Fibroblast of skin of right quadriceps (primary cell): ENCODE data around the gene OTOF.

Source experiments
- DNase-seq: peaks from one replicate; pipeline ENCODE4 v3.0.0-alpha.2; 2013

OTOF gene

DNA sequence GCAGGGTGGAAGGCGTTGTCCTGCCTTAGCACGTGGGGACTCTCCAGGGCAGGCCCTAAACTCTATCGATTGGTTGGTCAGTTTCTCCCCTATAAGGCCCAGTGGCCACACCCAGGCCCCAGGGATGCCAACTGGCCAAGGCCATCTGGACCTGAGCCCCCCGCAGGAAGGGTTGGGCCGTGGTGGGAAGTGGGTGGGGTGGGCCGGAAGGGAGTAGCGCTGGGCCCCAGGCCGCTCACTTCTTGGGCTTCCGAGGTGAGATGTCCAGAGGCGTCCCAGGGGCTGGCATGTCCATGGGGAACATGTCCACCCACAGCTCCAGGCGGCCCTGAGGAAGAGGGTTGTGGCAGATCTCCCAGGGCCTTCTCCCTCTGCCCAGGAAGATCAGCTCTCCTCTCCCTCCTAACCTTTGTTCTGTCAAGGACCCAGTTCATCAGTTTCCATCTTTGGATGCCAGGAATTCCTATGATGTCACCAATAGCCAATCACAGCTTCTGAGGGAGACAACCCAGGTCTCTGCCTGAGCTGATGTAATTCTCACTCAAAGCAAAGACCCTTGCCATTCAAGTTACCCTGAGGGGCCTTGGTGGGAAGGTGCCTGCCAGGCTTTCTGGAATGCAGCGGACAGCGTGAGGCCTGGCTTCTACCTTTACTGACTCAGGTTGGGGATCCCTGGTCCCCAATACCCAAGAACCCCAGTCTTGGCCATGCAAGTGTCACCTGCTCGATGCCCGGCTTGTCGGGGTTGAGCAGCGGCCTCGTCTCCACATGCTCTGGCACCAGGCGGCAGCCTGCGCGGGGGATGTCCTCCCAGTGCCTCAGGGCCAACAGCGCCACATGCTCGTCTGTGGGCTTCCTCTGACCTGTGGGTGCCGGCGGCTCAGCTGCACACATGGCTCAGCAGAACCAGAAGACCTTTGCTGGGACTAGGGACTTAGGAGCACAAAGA is 14.4 kb downstream of the OTOF start:
- DNase-seq = no peak

DNA sequence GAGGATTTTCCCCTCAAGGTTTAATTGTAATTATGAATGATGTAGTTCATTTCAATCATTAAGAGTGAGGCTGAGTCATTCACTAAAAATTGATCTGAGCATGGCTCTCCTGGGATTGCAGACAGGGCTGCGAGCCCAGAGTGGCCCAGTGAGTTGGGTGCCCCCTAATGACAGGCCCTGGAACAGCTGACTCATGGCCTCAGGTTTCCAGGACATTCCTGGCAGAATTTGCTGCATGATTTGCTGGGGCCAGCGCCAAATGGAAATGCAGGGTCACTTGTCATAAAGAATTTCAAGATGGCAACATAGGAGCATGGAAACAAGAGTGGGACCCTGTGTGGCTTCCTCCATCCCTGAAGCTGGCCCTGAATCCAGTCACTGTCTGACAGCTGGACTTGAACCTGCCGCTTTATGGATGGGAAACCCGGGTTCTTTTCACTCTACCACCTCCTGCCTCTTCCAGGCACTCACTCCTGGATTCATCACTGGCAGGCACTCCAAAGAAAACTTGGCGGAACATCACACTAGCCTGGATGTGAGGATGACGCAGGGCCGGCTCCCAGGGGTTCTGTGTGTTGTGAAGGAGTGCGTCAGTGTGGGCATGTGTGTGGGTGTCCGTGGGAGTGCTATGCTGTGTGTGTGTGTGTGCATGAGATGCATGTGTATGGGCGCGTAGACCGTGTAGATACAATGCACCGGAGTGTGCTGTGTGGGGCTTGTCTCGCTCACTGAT is 15.2 kb downstream of the OTOF start:
- DNase-seq = peak; percentile 69

DNA sequence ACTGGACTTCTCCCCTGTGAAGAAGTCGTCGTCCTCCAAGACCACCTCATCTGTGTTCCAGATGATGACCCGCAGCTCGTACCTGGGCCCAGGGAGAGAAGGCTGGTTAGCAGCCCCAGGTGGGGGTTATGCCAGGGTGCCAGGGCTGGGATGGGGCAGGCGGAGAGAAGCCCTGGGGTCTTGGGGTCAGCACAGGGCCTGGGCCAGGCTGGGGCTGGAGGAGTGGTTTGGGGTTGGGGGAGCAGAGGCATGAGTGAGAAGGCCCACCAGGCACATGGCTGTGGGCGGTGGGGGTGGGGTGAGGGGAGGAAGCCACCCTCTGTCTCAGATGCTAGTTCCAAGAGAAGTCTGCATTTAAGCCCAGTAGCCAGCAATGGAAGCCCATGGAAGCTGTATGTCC is 15.8 kb downstream of the OTOF start:
- DNase-seq = no peak

DNA sequence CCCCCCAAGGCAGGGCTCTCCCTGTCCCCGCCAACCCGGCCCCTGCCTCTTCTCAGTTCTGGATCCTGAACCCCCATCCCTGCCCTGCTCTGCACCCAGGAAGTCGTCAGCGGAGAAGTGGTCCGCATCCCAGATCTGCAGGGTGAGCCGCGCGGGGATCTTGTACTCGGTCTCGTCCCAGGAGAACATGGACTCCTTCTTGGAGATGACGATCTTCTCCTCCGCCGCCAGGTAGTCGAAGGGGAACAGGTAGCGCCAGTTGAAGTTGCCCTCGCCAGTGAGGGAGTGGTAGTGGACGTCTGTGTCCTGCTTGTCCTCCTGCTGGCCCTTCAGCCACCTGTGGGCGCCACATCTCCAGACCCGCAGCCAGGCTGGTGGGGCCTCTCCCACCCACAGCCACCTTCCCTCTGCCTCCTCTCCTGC is 16.3 kb downstream of the OTOF start:
- no peak for DNase-seq

DNA sequence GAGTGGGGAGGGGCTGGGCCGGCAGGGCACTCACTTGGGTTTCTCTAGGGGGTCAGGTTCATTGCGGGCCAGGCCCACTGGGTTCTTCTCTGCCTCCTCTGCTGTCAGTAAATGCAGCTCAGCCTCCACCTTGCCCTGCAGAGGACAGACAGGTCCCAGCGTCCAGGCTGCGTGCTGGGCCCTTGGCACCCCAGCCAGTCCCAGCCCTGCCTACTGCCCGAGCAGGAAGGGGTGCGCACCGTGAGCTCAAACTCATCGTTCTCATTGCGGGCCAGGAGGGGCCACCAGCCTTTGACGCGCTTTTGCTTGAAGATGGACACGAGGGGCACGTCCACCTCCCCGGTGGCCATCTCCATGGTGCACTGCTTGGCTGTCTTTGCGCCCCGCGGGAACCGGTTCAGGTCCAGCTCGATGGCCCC is 17.3 kb downstream of the OTOF start:
- no peak for DNase-seq

DNA sequence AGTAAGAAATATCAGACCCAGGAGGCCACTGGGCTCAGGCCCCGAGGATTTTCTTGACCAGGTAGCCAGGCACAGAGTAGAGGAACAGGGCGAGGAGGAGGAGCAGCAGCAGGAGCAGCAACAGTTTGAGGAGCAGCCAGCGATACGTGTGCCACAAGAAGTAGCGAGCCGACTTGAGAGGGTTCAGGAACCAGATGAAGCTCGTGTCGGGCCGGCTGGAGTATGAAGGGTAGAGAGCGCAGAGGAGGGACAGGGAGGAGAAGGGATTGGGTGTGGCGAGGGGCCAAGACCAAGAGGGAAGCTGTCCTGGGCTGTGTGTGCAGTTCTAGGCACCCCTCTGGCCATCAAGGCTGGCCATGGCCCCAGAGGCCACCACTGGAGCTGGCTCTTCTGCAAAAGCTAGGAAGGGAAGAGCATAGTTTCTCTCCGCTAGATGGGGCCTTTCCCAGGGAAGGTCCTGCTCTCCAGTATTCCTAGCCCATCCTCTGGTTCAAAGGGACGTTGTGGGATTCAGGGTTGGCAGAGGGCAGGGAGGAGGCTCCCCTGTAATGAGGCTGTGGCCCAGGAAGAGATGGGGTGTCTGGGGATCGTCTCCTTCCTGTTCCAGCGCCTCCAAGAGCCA is 17.8 kb downstream of the OTOF start:
- DNase-seq = no peak

DNA sequence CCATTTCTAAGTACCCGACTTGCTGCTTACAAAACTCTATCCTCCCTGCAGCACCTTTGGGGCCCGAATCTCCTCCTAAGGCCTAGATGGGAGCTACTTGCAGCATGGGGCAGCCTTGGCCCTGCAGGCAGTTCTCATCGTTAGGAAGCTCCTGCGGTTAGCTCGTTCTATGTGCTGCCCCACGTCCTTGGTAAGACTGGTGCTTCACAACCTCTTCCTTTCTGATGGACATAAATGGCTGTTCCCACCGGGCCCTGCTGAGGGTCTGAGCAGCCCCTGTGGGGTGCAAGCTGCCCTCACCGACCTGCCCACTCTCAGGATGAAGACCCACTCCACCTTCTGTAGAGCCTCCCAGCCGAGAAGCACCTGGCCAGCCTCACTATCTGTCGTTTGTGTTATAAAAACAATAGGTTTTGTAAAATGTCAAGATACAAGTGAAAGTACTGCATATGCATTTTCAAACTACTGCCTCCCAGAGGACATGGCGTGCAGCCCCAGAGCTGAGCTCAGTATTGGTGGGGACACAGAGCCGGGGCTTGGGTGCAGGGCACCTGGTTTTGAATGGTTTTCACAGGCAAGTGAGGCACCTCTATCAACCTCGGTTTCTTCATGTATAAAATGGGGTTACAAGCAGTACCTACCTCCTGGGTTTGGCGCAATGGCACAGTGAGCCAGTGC is 19.4 kb downstream of the OTOF start:
- no peak for DNase-seq

DNA sequence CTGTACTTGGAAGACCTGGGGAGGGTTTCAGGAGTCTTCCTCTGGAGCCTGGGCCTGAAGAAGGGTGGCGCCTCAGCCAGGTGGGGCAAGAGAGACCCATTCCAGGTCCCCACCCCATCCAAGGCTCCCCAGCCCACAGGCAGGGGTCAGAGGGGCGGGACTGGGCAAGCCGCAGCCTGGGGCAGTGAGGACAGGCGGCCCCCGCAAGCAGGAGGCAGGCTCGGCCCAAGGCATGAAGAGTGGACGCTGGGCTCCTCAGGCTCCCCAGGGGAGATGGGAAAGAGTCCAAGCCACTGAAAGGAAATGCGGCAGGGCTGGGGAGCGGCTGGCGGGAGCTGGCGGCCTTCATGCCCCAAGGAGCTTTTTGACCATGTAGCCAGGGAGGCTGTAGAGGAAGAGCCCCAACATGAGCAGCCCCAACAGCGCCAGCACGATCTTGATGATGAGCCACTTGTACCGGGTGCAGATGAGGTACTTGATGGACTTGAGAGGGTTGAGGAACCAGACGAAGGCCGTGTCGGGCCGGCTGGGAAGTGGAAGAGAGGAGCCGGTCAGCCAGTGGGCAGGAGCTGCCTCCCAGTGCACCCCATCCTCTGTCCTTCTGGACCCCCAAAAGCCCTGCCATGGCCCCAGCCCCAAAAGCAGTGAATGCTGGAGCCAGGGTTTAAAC is 20.1 kb downstream of the OTOF start:
- DNase-seq = no peak

DNA sequence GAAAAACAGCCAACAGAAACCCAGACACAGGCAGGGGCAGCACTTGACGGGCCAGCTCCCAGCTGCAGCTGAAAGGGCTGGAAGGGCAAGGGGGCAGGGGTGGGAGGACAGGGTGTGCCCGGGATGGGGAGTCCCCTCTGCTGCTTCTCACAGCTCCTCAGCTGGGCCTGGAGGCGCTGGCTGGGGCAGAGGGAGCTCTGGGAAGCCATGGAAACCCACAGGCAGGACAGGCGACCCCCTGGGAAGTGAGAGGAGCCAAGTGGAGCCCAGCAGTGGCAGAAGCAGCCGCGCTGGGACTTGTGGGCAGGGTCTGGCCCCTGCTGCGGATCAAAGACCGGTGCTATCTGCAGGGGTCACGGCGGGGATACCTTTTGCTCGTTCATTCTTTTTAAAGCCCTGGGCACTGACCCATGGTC is 20.7 kb downstream of the OTOF start:
- DNase-seq = no peak

DNA sequence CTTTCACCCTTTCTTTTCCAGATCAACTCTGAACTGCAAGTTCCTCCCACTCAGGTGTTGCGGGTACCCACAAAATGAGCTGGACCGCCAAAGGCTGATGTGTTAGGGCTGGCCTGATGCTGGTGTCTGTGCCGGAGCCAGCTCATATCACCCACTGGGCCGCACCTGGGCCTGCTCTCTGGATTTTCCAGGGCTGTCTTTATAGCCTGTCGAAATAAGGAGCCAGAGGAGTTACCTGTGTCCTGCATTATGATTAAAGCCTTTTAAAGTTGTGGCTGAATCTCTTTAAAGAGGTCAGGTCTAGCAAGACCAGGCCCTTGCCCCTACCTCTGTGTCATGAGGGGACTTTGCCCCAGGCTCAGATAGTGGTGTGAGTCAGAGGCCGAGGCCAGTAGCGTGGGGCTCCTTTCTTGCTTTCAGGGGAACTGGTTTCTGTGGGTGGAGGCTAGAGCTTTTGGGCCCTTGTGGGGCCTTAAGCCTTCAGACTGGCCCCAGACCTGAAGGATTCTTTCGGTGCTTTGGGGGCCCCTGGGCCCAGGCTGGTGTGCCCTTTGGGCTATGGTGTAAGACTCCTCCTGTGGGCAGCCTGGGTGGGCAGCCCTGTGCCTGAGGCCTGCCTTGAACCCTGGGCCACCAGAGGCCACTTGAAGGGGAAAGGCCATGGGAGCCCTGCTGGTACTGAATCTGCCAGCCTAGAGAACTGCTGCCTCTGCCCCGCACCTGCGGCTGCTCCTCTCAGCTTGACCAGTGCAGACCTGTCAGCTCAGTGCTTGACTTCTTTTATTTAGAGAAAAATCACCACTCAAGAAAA is 21.3 kb downstream of the OTOF start:
- no peak for DNase-seq

DNA sequence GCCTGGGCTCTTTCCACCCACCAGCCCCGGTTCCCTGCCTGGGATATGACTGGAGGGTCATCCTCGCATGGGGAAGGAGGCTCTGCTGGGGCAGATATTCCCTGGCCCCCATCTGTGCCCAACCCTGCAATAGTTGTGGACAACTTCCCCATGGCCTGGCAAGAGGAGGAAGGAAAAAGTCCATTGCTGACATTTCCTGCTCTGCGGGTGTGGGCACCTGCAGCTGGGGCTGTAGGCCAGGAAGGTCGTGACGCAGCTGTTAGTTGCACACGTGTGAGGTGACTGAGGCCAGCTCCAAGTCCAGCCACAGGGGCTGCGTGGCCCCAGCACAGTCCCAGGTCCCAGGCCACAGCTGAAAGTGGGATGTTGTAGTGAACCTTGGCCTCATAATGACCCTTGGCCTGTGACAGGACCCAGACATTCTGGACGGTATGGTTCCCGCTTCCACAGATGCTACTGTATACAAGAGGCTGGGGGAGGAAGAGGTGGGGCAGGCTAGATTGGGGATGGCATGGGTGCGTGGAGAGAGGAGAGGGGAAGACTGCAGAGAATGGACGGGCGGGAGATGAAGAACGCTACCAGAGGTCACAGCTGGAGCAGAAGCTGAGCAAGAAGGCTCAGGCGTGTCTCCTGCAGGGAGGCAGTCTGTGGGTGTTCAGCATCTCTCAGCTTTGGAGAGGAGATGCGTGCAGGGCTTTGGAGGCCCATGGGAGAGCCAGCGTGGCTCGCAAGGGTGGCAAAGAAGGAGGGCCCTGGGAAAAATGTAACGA is 22.1 kb downstream of the OTOF start:
- DNase-seq = no peak

DNA sequence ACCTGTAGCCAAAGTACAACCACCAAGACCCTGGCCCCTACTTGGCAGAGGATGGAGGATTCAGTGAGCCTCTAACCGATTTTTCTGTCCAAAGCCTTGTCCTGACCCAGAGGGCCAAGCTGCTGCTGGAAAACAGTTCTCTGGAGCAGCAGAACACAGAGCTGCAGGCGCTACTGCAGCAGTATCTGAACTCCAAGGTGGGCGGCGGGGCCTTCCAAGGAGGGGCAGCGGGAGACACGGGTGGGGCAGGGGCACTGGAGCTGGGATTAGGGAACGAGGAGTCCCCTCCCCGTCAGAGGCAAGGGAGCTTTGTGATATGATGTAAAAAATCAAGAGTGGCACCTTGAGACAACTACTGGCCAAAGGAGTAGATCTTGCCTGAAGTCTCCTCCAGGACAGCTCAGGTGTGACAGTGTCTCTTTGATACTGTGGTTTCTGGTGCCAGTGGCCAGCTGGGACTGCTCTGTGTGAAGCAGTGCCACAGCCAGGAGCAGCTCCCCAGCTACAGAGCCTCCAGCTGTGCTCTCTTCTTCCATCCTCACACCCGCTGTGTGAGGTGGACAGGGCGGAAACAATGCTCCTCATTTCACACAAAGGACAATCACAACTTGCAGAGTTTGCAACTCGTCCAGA is 22.8 kb downstream of the OTOF start:
- DNase-seq = no peak

DNA sequence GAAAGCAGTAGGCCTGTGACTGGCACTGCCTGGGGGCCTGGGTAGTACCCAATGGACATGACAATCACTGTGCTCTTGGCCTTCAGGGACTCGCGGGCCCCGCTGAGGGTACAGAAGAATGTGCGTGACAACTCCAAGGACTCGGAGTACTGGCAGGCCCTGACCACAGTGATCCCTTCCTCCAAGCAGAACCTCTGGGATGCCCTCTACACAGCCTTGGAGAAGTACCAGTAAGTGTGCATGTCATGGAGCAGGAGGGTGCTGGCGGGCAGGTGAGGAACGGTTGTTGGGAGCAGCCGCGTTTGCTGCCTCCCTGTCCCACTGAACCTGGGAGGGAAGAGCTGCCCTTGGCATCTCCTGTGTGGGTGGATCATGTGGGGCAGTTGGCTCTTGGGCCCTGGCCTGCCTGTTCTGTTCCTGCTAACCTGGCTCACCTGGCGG is 23.3 kb downstream of the OTOF start:
- no peak for DNase-seq

DNA sequence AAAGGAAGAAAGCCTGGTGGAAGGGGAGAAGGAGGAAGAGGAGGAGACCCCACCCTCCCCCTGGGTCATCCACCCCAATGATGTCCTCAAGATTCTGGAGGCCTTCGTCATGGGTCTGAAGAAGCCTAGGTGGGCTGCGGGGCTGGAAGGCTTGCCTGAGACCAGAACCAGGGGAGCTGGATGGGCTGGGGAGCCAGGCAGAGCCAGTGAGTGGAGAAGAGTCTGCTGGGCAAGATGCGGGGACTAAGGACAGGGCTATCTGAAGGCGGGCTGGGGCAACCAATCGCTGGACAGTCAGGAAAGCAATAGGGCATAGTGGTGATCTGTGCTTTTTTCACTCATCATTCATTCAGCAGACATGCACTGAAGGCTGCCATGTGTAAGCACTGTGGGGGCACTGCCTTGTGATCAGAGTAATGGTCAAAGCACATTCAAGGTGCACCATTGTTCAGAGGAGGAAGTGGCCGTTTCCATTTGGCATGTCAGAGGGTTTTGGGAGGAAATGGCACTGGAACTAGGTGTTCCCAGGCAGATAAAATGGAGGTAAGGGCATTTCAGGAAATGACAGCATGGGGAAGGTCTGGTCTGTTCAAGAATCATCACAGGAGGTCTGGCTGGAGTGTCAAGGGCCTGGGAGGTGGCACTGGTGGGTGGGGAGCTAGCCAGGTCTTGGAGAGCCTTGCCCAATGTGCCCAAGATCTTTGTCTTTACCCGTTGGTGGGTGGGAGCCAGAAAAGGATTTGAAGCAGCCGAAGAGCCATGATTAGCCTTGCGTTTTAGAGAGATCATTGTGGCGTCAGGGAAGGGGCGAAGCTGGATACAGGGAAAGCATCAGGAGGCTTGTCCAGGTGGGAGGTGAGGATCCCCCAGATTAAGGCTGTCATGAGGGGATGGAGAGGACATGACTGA is 24.2 kb downstream of the OTOF start:
- DNase-seq = no peak

DNA sequence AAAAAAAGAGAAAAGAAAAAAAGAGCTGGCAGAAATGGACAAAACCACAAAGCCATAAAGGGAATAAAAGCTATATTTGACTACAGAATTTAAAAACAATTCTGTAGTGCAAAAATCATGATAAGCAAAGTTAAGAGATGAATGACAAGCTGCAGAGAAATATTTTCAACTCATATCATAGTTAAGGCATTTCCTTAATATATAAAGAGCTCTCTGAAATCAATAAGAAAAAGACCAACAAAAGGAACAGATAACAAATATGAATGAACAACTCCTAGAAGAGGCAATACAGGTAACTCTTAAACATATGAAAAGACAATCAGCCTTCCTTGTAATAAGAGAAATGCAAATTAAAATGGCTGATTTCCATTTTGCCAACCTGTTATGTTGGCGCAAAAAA is 26.2 kb downstream of the OTOF start:
- no peak for DNase-seq

DNA sequence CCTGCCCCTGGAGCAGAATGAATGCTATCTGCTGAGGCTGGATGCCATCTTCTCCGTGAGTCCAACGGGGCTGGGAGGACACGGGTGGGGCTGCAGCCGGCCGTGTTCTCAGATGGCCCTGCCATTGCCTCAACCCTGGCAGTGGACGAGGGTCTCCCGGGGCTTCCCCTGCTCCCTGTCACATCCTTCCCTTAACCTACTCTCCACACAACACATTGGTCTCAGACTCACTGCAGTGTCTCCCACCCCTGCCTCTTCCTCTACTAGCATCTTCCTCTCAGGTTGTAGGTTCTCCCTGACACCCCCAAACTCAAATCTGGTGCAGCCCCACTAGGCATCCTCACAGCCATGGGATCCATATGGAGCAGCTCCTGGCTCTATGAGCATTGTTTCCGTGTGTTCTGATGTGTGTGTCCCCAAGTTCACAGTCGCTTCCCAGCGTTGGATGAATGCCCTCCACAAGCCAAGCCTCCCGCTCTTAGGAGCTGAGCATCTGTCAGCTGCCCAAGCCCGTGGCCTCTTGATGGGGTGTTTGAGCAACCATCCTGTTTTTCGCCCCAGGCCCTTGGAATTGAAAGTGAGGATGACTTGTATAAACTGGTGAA is 27.8 kb downstream of the OTOF start:
- DNase-seq = no peak

DNA sequence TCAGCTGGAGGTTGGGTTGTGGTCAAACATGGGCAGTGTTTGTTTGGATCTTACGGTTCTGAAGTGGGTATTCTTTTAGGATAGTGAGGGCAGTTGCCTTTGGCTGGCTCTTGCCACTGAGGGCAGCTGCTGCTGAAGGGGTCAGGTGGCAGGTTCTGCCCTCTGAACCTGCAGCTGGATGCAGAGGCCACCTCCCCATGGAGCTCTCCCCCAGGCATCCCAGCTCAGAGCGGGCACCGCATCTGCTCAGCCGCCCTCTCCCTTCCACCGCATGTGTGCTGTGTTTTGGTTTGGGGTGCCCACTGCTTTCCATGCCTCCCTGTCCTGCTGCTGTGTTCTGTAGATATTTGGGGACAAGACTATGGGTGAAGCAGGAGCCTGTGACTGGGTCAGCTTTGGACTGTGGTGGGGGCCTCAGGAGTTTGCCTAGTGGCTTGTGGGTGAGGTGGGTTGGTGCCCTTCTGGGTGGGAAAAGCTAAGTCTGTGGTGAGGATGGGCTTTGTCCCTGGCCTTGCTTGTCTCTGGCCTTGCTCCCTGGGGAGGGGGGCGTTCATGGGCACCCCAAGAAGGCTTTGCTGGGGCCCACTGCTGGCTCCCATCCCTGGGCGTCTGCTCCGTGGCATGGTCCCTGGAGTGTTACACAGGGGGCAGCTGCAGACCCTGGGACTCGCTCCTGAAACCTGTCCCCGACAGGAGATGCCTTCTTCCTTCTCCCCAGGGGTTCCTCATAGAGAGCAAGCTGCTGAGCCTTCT is 28.5 kb downstream of the OTOF start:
- DNase-seq = no peak

DNA sequence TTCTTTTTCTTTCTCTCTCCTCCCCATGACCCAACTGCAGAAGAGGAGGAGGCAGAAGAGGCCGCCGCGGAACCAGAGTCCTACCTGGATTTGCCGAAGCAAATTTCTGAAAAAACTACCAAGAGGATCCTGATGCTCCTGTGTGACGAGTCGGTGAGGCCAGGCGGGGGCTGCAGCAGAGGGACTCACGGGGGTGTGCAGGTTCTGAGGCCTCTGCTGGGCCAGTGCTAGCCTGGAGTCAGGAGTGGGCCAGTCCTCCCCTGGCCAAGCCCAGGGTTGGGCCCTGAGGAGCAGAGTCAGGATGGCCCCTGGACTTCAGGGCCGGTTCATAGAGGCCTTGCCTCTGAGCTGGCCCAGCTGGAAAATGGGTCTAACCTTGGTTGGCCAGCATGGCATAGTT is 29.3 kb downstream of the OTOF start:
- no peak for DNase-seq
